Body of pancreas (tissue), 4 donors: ENCODE data around the gene IQSEC1.

Experiments
- POLR2A ChIP-seq, 3 donors: fragments of 450-650 bp; IDR thresholded peaks; one replicate each; pipeline ENCODE4 v1.6.1; 2016; ENCODE audit warnings: antibody characterized with exemption in 3 of 3, mild to moderate bottlenecking in 2 of 3
- TF ChIP-seq, protein P1 (sequence below), 7 experiments: fragments of 450-650 bp in 4 of 7; fragments of 200-600 bp in 3 of 7; sonication (generic) in 3 of 7; IDR thresholded peaks; one replicate each; pipeline ENCODE4 v1.5.1; 2016 to 2019; ENCODE audit warnings: antibody characterized with exemption in 7 of 7

DNA sequence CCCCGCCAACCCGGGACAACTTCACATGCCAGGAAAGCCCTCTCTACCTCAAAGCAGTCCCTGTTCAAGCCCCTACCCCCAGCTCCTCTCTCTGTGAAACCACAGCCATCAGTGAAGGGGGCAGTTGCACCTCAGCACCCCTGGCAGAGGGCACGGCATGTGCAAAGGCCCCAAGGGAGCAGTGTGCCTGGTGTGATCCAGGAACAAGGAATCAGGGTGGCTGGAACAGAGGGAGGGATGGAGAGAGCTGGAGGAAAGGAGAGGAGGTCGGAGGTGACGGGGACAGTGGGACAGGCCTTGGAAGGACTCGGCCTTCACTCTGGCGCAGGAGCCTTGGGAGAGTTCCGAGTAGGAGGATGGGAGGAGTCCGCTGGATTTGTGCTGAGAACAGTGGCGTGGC is 26.5 kb upstream of the IQSEC1 start:
- TF ChIP-seq, protein P1, sequence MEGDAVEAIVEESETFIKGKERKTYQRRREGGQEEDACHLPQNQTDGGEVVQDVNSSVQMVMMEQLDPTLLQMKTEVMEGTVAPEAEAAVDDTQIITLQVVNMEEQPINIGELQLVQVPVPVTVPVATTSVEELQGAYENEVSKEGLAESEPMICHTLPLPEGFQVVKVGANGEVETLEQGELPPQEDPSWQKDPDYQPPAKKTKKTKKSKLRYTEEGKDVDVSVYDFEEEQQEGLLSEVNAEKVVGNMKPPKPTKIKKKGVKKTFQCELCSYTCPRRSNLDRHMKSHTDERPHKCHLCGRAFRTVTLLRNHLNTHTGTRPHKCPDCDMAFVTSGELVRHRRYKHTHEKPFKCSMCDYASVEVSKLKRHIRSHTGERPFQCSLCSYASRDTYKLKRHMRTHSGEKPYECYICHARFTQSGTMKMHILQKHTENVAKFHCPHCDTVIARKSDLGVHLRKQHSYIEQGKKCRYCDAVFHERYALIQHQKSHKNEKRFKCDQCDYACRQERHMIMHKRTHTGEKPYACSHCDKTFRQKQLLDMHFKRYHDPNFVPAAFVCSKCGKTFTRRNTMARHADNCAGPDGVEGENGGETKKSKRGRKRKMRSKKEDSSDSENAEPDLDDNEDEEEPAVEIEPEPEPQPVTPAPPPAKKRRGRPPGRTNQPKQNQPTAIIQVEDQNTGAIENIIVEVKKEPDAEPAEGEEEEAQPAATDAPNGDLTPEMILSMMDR (IDR thresholded peaks at IDR 0.05) = no peak
- TF ChIP-seq POLR2A (IDR thresholded peaks at IDR 0.05) = no peak
